ENCODE data around the gene ACBD3. TPM values are rescaled to one million over a fixed set of nuclear protein-coding genes. Genes with fewer than 3 reads are reported as not detected.

ACBD3 gene
- polyA plus RNA-seq, 4 donors = 52.2 to 78.1 (median 59.8) TPM

Other genes starting within 250 kb of the ACBD3 start
- gene LEFTY2, start 245.5 kb downstream of the ACBD3 start, polyA plus RNA-seq (ENCODE audit: insufficient read length in 4 of 4) = 1 to 10 TPM in 2 of 4 donors, under 1 TPM in 2; 0.75 to 2.4 (median 1.1) TPM
- gene SDE2, start 187.4 kb downstream of the ACBD3 start, polyA plus RNA-seq (ENCODE audit: insufficient read length in 4 of 4) = 10 to 100 TPM; 20.0 to 26.8 (median 22.2) TPM
- 1,000 to 10,000 TPM; 1,093 to 1,770 (median 1,297) TPM for gene H3-3A, start 124.0 kb downstream of the ACBD3 start, polyA plus RNA-seq (ENCODE audit: insufficient read length in 4 of 4)
- gene MIXL1, start 36.9 kb upstream of the ACBD3 start, polyA plus RNA-seq (ENCODE audit: insufficient read length in 4 of 4) = under 1 TPM; 0.22 to 0.47 (median 0.35) TPM
- gene LIN9, start 122.4 kb upstream of the ACBD3 start, polyA plus RNA-seq (ENCODE audit: insufficient read length in 4 of 4) = 10 to 100 TPM; 10.4 to 14.2 (median 11.1) TPM
- gene PARP1, start 221.4 kb upstream of the ACBD3 start, polyA plus RNA-seq (ENCODE audit: insufficient read length in 4 of 4) = 100 to 1,000 TPM in 3 of 4 donors, 10 to 100 TPM in 1; 80.1 to 129 (median 127) TPM

All from left renal pelvis (tissue), 4 donors.